Jurkat, Clone E6-1 (cell line): ENCODE results near the gene BOC.

Source experiments
- DNase-seq: peaks from one replicate; pipeline ENCODE4 v3.0.0-alpha.2; 2011; ENCODE audit warnings: low read depth, low spot score
- H3K4me3 ChIP-seq: 2 replicates; pipeline ENCODE4 v1.5.1; 2011; ENCODE audit warnings: mild to moderate bottlenecking, low read length, control low read depth, moderate library complexity

Gene BOC

DNA sequence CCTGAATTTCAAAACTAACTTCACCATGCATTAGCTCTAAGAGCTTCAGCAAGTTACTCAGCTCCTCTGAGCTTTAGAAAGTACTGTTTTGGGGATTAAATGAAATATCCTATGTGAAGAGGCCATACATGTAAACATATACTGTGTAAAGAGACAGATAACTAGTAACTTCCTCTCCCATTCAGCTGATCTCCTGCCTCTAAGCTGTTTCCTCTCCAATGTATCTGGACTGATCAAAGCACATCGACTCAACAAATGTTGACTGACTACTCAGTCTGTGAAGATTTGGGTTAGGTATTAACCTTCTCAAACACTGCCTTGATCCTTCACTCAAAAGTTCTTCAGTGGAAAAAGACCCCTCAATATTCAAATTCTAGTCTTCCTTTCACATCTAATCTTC, 82.0 kb downstream of the BOC start:
- no peak overlapping the region for H3K4me3 ChIP-seq
- no peak for DNase-seq

DNA sequence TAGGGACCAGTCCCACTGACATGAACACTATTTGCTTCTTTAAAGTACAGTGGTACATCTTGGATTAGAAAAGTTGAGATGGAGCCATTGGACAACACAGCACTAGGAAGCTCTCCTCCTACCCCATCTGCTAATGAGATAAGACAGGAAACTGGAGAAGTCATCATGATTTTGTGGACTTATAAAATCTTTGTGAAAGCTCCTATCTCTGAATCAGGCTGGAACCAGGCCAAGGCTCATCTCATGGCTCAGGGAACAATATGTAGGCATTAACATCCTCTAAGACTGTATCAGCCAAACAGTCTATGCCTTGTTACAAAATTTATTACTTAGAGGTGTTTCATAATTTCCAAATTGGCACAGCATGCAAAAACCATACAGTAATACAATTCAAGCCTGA, 84.1 kb downstream of the BOC start:
- H3K4me3 ChIP-seq, result no peak overlapping the region
- no peak for DNase-seq

DNA sequence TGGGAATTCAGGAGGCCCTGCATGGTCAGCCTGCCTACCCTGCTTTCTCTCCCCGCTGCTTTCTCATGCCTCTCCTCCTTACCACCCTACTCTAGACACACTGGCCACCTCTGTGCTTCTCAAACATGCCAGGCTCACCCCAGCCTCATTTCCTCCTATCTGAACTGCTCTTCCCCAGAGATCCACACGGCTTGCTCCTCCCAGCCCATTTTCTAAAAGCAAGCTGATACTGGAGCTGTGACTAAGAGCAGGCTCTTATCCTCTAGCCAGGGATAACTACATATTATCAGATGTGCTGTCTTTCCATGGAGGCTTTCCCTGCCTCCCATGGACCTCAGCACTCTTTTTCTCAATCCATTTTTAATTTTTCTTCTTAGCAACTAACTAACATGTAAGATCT, 85.9 kb downstream of the BOC start:
- H3K4me3 ChIP-seq, result no peak overlapping the region
- DNase-seq, result no peak

DNA sequence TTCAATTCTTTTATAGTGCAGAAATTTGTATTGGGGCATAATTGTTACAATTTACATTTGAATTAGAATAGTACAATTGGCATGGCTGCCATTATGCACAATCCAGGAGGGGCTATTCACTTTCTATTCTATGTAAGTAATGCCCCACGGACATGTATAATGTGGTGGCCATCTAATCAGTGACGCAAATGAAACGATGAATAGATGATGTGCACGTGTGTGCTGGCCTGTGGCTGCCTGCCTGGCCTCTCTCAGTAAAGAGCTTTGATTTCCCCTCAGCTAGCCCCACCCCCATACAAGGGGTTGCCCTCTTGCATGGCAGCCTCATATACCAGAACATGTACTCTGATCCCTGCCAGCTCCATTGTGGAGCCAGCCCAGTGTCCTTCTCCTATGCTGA, 86.5 kb downstream of the BOC start:
- DNase-seq, result no peak
- H3K4me3 ChIP-seq, result no peak overlapping the region

DNA sequence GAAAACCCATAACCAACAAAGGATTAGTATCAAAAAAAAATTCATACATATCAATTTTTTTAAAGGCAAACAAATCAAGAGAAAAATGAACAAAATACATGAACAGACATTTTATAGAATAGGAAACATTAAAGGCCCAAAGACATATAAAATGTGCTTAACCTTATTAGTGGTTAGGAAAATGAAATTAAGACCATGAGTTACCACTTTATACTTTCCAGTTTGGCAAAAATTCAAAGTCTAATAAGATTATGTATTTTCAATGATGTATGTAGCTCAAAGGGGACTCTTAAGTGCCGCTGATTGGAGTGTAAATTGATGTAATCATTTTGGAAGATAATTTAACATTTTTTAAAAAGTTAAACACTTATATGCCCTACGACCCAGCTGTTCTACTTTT, 89.2 kb downstream of the BOC start:
- H3K4me3 ChIP-seq, result no peak overlapping the region
- DNase-seq, result no peak

DNA sequence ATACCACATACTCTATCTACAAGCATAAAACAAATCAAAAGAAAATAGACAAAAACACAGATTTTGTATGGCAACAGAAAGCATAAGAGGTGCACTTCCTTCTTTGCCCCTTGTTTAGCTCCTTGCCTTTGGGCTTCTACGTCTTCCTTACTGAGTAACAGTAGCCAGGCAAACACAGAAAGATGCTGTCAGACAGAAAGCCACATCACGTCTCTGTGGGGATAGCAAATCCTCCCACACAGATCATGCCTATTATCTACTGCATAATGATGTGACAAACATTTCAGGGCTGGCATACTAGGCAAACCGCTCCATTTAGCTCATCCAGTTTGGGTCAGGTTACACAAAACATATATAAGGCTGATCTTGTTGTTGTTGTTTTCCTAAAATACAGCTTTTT, 92.7 kb downstream of the BOC start:
- no peak overlapping the region for H3K4me3 ChIP-seq
- no peak for DNase-seq

DNA sequence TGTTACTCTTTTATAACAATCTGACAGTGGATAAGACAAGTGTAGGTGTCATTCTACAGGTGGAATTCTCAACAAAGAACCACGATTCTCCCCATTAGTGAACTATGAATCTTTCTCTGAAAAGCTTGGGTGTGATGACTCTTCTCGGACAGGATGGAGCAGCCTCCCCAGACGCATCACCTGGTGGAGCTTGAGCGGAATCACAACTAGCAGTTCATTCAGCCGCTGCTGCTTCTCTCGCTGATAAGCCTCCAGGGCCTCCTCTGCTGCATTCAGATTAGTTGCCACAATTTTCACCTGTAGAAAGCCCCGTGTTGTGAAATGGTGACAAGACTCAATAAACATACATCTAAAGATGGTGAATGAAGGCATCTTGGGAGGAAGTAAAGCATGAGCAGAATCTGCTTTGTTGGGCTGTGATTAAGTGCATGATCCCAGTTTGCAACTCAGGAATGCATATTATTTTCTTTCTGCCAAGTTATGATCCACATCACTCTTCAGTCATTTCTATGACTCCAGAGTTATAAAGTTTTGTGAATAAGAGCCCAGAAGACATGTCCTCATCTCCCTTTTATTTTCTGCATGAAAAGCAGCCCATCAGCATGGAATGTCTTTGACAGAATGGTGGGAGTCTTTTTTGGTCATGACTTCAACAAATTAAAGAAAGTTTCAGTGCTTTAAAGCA, 93.6 kb downstream of the BOC start:
- no peak for DNase-seq
- no peak overlapping the region for H3K4me3 ChIP-seq

DNA sequence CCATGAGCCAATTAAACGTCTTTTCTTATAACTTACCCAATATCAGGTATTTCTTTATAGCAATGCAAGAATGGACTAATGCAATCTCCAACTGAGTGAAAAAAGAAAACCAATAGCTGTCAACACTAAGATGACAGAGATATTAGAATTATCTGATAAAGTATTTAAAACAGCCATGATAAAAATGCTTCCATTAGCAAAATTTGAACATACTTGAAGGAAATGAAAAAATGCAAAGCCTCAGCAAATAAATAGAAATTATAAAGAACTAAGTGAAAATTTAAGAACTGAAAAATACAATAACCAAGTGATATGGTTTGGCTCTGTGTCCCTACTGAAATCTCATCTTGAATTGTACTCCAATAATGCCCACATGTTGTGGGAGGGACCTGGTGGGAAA, 99.6 kb downstream of the BOC start:
- no peak overlapping the region for H3K4me3 ChIP-seq
- no peak for DNase-seq

DNA sequence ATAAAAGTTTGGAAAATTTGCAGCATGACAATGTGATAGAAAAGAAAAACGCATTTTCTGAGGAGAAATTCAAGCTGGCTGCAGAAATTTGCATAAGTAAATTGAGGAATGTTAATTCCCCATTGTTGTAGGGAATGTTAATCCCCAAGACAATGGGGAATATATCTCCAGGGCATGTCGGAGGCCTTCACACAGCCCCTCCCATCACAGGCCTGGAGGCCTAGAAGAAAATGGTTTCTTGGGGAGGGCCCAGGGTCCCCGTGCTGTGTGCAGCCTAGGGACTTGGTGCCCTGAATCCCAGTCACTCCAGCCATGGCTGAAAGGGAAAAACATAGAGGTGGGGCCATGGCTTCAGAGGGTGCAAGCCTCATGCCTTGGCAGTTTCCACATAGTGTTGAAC, 101.1 kb downstream of the BOC start:
- DNase-seq, result no peak

DNA sequence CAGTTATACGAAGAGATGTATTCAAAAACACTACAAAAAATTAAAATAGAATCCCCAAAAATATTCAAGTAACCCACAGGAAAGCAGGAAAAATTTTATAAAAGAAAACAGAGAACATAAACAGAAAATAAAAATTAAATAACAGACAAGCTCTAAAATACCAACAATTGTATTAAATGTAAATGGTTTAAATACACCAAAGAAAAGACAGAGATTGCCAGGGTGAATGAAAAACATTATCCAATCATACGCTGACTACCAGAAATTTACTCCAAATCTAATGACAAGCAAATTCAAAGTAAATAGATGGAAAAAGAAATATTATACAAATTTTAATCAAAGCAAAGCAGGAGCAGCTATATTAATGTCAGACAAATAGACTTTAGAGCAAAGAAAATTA, 103.6 kb downstream of the BOC start:
- DNase-seq, result no peak
- H3K4me3 ChIP-seq, result no peak overlapping the region

More for the DNA sequence above, 101.1 kb downstream of the BOC start:
- H3K4me3 ChIP-seq, result no peak overlapping the region

DNA sequence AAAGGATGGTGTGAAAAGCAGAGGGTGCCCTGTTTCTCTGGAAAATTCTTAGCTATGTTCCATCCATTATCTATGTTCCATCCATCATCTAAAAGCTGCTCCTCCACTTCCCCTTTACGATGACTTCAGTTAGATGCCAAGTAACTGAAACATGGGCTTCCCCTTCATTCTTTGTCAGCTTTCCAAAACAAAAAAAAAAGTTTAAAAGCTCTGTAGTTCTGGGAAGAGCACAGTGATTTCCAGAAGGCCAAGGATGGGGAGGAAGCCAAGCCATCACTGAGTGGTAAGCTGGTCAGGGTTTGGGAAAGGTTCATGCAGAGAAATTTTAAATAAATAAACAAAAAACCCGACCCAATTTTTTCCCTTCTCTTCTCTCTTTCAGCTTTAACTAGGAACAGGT, 118.4 kb downstream of the BOC start:
- DNase-seq, result no peak
- no peak overlapping the region for H3K4me3 ChIP-seq

DNA sequence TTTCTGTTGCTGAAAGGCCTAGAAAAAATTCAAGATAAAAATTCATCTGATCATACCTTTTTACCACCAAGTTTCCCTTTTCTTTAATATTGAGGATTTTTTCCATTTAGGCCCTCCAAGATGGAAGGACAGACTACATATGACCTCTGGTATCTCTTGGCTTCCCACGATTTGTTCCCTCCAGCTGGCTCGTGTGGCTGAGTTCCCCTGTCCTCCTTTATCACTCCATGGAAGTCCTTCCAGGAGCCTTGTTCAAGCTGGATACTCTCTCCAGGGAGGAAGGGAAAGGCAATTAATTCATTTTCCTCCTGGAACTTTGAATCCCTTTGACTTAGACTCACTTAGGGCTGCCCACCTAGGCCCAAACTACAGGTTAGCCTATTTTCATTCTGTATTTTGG, 119.4 kb downstream of the BOC start:
- no peak for DNase-seq

DNA sequence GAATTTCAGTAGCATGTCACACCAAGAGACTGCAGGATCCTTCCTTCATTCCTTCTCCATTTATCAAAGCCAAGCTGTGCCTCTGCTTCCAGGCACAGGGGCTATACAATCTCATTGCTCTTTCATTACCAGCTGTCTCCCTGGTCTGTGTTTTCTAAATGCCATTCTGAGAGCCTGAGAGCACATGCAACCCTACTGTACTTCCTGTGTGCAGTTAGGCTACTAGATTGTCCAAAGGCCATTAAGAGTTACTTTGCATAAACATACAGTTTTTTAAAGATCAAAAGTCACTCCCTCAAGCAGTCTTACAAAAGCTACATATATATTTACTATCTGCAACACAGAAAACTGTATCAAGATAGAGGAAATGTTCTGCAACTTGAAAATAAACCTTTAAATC, 119.8 kb downstream of the BOC start:
- H3K4me3 ChIP-seq, result no peak overlapping the region
- DNase-seq, result no peak

More for the DNA sequence above, 119.4 kb downstream of the BOC start:
- H3K4me3 ChIP-seq, result no peak overlapping the region
